ENCODE measurements around the gene DAGLA.

Gene DAGLA

GRCh38 chr11:61782299-61782698 is 102.1 kb downstream of the DAGLA start:
- Histone ChIP-seq H3K4me3 (no peak overlapping the region), H3K9ac (ENCODE audit: insufficient read length) (no peak overlapping the region), H3K9me3 (ENCODE audit: low read depth, low read length) (no peaks in the 10 kb centered on the region), H3K27ac (no peak overlapping the region), H3K36me3 (ENCODE audit: insufficient read depth, low read length) (peaks cover 10% of the 10 kb centered on the region; the same call in 1 of the 2 replicates)
- TF ChIP-seq EZH2 (IDR thresholded peaks at IDR 0.05) (no peak), FOXP2 (optimal IDR thresholded peaks at IDR 0.05; ENCODE audit: control extremely low read depth, extremely low read length, insufficient read depth) (no peak), POLR2AphosphoS5 (IDR thresholded peaks at IDR 0.05; ENCODE audit: borderline replicate concordance, low read depth, low read length) (no peak)
- no peak for DNase-seq (ENCODE audit: low read depth, low spot score)

- no peak for DNase-seq (ENCODE audit: low read depth, low spot score)
- no peak for TF ChIP-seq FOXP2 (optimal IDR thresholded peaks at IDR 0.05; ENCODE audit: control extremely low read depth, extremely low read length, insufficient read depth)
- no peak for TF ChIP-seq POLR2AphosphoS5 (IDR thresholded peaks at IDR 0.05; ENCODE audit: borderline replicate concordance, low read depth, low read length)
- no peak for TF ChIP-seq EZH2 (IDR thresholded peaks at IDR 0.05)
- Histone ChIP-seq H3K36me3 (ENCODE audit: insufficient read depth, low read length) (peaks cover 10% of the 10 kb centered on the region; the same call in 1 of the 2 replicates), H3K9me3 (ENCODE audit: low read depth, low read length) (no peaks in the 10 kb centered on the region), H3K27ac (no peak overlapping the region), H3K4me3 (no peak overlapping the region), H3K9ac (ENCODE audit: insufficient read length) (no peak overlapping the region)
These were observed 102.7 kb downstream of the DAGLA start for GRCh38 chr11:61782841-61783240.

- TF ChIP-seq POLR2AphosphoS5 (IDR thresholded peaks at IDR 0.05; ENCODE audit: borderline replicate concordance, low read depth, low read length) (no peak; the same call in 1 of the 2 replicates), FOXP2 (optimal IDR thresholded peaks at IDR 0.05; ENCODE audit: control extremely low read depth, extremely low read length, insufficient read depth) (no peak), EZH2 (IDR thresholded peaks at IDR 0.05) (no peak)
- no peaks in the 10 kb centered on the region for H3K9me3 ChIP-seq (ENCODE audit: low read depth, low read length)
- H3K9ac ChIP-seq (ENCODE audit: insufficient read length) = no peak overlapping the region
- no peak overlapping the region for H3K4me3 ChIP-seq
- peaks cover 15% of the 10 kb centered on the region for H3K36me3 ChIP-seq (ENCODE audit: insufficient read depth, low read length)
- H3K27ac ChIP-seq = no peak overlapping the region
- DNase-seq (ENCODE audit: low read depth, low spot score) = no peak
These were observed 103.7 kb downstream of the DAGLA start for GRCh38 chr11:61783717-61784505.

- Histone ChIP-seq H3K36me3 (ENCODE audit: insufficient read depth, low read length) (peaks cover 21% of the 10 kb centered on the region), H3K9ac (ENCODE audit: insufficient read length) (no peak overlapping the region), H3K27ac (no peak overlapping the region), H3K4me3 (no peak overlapping the region), H3K9me3 (ENCODE audit: low read depth, low read length) (no peaks in the 10 kb centered on the region)
- DNase-seq (ENCODE audit: low read depth, low spot score) = no peak
- TF ChIP-seq POLR2AphosphoS5 (IDR thresholded peaks at IDR 0.05; ENCODE audit: borderline replicate concordance, low read depth, low read length) (no peak), FOXP2 (optimal IDR thresholded peaks at IDR 0.05; ENCODE audit: control extremely low read depth, extremely low read length, insufficient read depth) (no peak), EZH2 (IDR thresholded peaks at IDR 0.05) (no peak)
These were observed 104.3 kb downstream of the DAGLA start for GRCh38 chr11:61784506-61784805.

- Histone ChIP-seq H3K9me3 (ENCODE audit: low read depth, low read length) (no peaks in the 10 kb centered on the region), H3K4me3 (no peak overlapping the region), H3K36me3 (ENCODE audit: insufficient read depth, low read length) (peaks cover 32% of the 10 kb centered on the region), H3K9ac (ENCODE audit: insufficient read length) (no peak overlapping the region), H3K27ac (no peak overlapping the region)
- DNase-seq (ENCODE audit: low read depth, low spot score) = no peak
- no peak for TF ChIP-seq EZH2 (IDR thresholded peaks at IDR 0.05)
- no peak for TF ChIP-seq POLR2AphosphoS5 (IDR thresholded peaks at IDR 0.05; ENCODE audit: borderline replicate concordance, low read depth, low read length)
- no peak for TF ChIP-seq FOXP2 (optimal IDR thresholded peaks at IDR 0.05; ENCODE audit: control extremely low read depth, extremely low read length, insufficient read depth)
These were observed 105.7 kb downstream of the DAGLA start for GRCh38 chr11:61785837-61786402.

GRCh38 chr11:61787928-61788491 is 107.8 kb downstream of the DAGLA start:
- Histone ChIP-seq H3K36me3 (ENCODE audit: insufficient read depth, low read length) (peaks cover 32% of the 10 kb centered on the region), H3K4me3 (no peak overlapping the region), H3K27ac (no peak overlapping the region), H3K9me3 (ENCODE audit: low read depth, low read length) (no peaks in the 10 kb centered on the region), H3K9ac (ENCODE audit: insufficient read length) (no peak overlapping the region)
- DNase-seq (ENCODE audit: low read depth, low spot score) = no peak
- TF ChIP-seq FOXP2 (optimal IDR thresholded peaks at IDR 0.05; ENCODE audit: control extremely low read depth, extremely low read length, insufficient read depth) (no peak), EZH2 (IDR thresholded peaks at IDR 0.05) (no peak), POLR2AphosphoS5 (IDR thresholded peaks at IDR 0.05; ENCODE audit: borderline replicate concordance, low read depth, low read length) (no peak)

GRCh38 chr11:61791737-61792309 is 111.6 kb downstream of the DAGLA start:
- no peak for TF ChIP-seq EZH2 (IDR thresholded peaks at IDR 0.05)
- no peak for TF ChIP-seq FOXP2 (optimal IDR thresholded peaks at IDR 0.05; ENCODE audit: control extremely low read depth, extremely low read length, insufficient read depth)
- TF ChIP-seq POLR2AphosphoS5 (IDR thresholded peaks at IDR 0.05; ENCODE audit: borderline replicate concordance, low read depth, low read length) = no peak
- H3K9me3 ChIP-seq (ENCODE audit: low read depth, low read length) = no peaks in the 10 kb centered on the region
- H3K27ac ChIP-seq = peak overlapping the region; percentile 97
- H3K4me3 ChIP-seq = peak overlapping the region; percentile 97
- peaks cover 47% of the 10 kb centered on the region for H3K36me3 ChIP-seq (ENCODE audit: insufficient read depth, low read length)
- peak overlapping the region; percentile 95 for H3K9ac ChIP-seq (ENCODE audit: insufficient read length)
- DNase-seq (ENCODE audit: low read depth, low spot score) = no peak

All from SK-N-MC (cell line).